ENCODE measurements around the gene DBNL.

Gene DBNL

DNA sequence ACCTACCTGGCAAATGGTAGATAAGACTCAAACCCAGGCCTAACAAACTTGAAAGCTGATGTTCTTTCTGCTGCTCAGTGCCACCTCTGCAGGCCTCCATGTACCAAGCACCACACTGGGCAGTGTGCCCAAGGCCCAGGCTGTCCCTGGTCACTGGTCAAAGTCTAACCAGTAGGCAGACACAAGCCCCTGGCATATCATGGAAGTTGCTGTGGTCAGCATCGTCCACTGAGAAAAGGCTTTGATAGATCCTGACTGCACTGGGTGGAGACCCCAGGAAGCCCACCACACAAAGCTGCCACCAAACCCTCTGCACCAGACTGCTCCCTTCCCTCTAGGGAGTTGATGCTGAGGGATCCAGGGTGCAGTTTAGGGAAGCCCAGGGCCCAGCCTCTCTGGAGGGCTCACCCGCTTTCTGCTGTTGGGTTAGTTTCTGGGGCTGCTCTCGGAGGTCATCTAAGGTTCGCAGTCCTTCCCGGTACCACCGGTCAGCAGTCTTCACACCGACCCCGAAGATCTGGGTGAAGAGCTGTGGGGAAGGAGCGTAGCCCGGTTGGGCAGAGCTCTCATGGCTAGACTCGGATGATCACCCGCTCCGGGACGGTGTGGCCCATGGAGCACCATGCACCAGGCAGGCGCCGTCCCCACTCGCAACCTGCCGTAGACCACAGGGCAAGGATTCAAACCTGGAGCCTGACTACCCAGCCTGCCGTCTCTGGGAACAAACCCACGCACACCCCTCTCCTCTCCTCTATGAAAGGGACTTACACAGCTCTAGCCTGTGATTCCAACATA, 31.8 kb downstream of the DBNL start:
- in situ Hi-C loops (cut with MboI; ENCODE audit: low sequenced_read_pairs) = no loop called here

DNA sequence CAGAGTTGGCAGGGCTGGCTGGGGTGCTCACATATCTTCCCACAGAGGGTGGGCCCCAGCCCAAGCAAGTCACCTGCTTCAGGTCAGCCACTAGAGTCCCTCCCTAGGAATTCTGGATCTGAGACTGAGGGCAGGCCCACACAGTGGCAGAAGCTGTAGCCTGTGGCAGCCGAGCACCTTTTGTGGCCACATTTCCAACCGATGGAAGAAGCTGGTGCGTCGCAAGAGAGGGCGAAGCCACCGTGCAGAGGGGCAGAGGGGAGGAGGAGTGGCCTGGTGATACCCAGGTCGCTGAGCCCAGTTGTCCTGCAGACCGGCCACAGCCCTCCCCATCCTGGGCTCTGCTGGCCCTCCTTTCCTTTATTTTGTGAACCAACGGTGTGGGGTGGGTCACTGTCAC, 32.6 kb downstream of the DBNL start:
- in situ Hi-C loops (cut with MboI; ENCODE audit: low sequenced_read_pairs) = no loop called here

DNA sequence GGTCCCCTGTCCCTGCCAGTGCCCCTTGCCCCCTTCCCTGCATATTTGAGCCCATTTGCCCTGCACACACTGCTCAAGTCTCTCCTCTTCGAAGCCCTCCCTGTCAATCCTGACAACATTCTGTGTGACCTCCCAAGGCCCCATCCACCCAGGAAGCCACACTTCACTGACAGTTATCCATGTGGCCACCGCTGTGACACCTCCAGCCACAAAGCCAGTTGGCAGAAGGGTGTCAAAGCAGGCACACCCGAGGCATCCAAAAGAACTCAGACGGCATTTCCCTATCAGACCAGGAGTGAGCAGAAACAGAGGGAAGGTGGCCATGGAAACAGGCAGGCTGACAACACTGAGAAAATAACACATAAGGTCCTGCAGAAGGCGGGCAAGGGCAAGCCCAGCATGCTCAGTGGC, 33.2 kb downstream of the DBNL start:
- in situ Hi-C loops (cut with MboI; ENCODE audit: low sequenced_read_pairs) = no loop called here

DNA sequence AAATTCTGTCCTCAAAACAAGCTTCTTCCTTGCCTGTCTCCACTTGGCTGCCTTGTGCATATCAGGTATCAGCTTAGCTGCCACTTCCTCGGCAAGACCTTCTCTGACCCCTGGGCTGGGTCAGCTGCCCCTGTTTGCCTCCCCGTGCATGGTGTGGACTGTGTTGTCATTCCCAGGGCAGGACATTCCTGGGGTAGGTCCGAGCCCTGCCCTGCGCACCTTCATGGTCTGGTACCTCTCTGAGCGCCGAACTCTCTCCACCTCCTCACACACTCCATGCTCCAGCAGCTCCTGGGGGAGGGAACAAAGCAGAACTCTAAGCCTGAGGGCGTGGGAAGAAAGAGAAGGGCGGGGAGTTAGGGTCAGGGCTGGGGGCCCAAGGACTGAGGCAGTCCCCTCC, 34.0 kb downstream of the DBNL start:
- in situ Hi-C loops (cut with MboI; ENCODE audit: low sequenced_read_pairs) = no loop called here

DNA sequence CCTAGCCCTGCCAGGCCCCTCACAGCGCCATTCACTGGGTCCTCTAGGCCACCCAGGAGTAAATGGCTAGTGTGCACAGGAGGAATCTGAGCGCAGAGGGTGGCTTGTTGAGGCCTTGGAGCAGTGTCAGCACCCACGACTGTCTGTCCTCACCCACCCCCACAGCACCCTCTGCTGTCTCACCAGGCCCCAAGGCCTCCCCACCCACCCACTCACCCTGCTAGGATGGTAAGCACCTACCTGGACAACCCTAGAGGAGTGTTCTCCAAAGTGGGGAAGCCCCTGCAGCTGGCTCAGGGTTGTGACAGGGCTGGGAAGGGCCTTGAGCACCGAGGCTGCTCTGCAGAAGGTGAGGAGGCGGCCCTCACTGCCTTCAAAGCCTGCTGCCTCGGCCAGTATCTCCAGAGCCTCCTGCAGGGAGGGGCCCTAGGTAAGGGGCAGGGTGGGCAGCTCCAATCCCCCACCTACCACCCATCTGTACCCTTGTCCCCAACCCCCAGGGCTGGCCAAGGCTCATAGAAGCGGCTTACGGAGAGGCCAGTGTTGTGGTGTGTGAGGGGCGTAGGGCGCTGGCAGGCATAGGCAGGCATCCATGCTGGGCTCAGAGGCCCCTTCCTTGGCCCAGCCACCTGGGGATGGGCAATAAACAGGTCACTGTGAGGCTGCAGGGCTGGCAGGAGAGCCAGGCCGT, 35.0 kb downstream of the DBNL start:
- in situ Hi-C loops (cut with MboI; ENCODE audit: low sequenced_read_pairs) = no loop called here

DNA sequence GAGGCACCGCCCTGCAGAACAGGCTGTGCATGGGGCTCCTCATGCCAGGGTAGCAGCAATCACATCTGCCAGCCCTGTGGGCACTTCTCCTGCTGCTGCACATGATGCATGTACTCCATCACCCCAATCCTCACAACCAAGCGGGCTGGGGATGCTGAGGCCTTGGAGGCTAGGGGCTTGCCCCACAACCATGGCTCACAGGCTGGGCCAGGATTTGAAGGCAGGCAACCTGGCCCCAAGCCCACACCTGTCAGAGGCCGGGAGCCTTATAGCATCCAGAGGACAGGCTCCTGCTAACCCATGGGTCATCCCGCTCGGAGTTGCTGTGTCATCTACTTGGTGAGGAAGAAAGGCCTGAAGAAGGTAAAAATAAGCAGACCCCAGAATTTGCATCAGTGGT, 35.6 kb downstream of the DBNL start:
- in situ Hi-C loops (cut with MboI; ENCODE audit: low sequenced_read_pairs) = no loop called here

DNA sequence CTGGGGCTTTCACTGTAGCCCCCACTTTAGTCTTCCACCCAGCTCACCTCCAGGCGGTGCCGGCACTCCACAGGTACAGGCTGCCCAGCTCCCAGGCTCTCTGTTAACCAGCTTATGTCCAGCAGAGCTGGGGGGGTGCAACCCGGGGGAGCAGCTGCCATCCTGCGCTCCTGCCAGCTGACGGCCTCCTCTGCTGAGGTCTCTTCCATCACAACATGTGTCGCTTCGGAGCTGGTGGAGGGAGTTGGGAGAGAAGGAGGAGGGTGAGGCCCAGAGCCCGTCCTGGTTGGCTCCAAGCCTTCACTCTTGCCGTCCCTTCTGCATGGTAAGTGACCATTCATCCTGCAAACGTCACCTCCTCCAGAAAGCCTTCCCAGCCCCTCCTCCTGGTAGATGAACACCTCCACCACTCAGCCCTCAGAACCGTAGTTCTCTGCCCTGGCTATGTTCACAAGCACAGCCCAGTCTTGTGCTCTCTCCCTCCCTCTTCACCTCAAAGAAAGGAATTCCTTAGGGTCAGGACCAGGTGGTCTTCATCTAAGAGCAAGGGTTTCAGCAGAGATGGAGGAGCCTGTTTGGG, 36.3 kb downstream of the DBNL start:
- in situ Hi-C loops (cut with MboI; ENCODE audit: low sequenced_read_pairs) = no loop called here

DNA sequence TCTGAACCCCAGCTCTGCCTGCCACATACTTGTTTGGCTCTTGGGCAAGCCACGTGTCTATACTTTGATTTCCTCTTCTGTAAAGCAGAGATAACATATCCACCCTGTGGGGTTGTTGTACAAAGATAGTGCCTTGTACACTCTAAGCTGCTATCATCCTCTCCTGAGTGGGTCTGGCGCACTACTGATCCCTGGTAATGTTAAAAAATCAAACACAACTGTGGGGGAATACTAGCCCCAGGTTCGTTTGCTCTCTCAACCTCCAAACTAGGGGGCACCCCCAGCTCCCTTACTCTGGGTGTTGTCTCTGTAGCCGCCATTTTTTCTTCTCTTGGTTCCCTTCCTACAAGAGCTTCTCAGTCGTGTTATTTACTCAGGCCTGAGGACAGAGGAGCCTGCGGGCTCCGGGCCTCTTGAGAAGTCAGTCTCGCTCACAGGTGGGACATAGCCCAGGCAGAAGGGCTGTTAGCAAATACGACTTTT, 36.8 kb downstream of the DBNL start:
- in situ Hi-C loops (cut with MboI; ENCODE audit: low sequenced_read_pairs) = no loop called here

DNA sequence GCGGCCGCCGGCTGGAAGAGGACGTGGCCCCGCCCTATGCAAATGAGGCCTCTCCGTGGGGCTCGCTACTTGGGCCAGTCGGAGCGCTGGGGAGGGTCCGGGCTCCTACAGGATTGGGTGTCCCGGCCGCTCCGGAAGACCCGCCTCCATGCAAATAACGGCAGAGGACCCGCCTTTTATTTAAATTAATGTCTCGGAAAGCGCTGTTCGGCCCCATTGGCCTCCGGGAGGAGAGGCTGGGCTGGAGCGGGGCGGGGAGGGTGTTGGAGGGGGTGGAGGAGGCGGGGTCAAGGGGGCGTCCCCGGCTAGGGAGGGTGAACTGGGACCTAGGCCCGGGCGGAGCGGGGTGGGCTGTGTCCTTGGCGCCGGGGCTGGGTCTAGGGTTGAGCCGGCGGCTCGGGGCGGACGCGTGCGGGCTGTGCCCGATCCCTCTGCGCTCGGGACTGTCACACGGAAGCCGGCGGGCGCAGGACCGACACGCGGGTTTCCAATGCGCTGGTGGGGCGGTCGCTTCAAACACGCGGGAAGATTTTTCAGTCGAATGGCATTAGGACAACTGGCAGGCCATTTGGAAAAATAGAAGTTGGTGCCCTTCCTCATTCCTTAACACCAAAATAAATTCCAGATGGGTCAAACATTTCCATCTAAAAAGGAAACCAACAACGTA, 38.2 kb downstream of the DBNL start:
- in situ Hi-C loops (cut with MboI; ENCODE audit: low sequenced_read_pairs) = no loop called here

DNA sequence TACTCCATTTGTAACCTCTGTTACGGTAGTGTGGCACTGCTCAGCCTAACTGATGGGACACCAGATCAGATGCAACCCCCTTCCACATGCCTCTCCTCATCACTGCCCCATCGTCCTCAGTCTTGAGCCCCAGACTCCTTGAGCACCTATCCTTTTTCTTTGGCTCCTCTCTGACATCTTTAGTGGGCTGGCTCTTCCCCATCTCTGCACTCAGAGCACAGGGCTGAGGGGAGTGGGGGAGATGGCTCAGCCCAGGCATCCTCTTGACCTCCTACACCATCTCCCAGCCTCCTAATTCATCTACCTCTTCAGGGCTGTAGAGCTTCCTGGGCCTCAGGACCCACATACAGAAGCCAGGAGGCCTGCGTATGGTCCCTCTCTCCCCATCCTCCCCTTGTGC, 39.3 kb downstream of the DBNL start:
- in situ Hi-C loops (cut with MboI; ENCODE audit: low sequenced_read_pairs) = no loop called here

DNA sequence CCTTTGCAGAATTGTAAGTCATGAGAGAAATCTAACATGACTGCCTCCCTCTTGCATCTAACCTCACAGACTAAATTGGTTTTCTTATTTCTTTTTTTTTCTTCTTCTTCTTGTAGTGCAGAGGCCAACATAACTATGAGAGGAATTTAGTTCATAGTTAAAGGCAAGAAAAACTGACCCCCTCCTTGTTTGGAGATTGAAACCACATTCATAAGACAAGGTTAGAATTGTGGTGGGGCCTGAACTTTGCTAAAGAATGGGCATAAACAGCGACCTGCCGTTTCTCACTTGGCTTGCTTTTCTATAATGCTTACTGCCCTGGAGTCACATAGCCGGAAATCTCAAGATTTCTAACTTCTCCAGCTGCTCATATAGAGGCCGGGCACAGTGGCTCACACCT, 40.2 kb downstream of the DBNL start:
- in situ Hi-C loops (cut with MboI; ENCODE audit: low sequenced_read_pairs) = no loop called here

DNA sequence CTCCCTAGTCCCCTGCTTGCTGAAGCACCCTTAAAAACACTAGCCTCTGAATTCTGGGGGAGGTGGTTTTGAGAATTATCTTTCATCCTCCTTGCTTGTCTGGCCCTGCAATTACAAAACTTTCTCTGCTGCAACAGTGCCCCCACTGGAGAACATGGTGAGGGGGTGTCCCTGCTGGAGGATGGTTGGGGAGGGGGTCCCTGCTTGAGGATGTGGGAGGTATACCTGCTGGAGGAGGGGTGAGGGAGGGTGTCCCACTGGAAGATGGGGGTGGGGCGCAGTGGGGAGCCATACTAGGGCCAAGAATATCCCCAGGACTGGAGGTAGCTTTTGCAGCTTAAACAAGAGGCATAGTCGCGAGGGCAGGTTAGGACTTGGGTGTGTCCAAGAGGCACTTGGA, 41.0 kb downstream of the DBNL start:
- in situ Hi-C loops (cut with MboI; ENCODE audit: low sequenced_read_pairs) = no loop called here

DNA sequence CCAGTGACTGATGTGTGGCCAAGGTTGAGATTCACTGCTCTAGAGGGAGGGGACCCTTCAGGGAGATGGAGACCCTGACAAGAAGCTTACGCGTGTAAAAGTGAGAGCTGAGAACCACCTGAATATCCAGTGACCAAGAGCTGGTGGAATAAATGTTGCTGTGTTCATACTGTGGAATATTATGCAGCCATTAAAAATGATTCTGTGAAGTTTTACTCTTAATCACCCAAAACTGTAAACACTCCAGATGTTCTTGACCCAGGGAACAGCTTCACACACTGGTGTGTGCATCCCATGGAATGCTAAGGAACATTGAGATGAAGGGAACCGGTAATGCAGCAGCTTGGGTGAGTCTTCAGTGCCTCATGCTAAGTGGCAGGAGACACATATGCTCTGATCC, 42.1 kb downstream of the DBNL start:
- in situ Hi-C loops (cut with MboI; ENCODE audit: low sequenced_read_pairs) = no loop called here

DNA sequence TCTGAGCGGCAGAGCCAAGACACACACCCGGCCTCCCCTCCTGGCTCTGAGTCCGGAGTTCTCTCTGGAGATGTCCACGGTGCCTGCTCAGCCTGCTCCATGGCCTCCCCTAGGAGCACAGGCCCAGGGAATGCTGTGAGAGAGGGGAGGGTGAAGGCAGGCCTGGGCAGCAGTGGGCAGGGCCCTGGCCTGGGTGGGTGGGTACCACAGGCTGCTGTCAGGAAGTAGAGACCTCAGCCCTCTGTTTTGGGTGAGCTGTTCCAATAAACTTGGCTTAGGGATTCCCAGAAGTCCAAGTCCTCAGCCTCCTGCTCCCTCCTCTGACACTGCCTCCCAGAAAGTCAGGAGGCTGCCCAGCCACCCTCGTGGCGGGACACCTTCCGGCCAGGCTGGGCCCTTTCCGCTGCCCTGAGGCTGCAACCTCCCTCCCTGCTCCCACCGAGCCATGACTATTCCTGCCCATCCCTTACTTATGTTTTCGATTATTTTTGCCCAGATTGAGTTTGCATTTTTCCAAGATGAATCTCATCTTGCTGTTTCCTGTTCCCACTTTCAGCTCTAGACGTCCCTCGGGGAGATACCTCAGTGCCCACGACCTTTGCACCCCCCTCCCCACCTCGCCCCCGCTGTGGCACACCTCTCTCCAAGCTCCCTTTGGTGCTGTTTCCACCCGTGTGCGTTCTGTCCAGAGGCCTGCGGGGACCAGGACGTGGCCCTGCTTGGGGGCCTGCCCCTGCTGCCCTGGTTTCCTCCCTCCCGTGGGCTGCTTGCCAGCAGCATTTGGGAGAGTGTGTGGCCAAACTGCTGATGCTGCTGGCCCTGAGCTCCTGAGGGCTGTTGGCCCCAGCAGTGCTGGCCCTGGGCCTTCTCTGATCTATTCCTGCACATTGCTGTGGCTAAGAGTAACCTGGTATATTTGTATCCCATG, 43.7 kb downstream of the DBNL start:
- in situ Hi-C loops (cut with MboI; ENCODE audit: low sequenced_read_pairs) = no loop called here

DNA sequence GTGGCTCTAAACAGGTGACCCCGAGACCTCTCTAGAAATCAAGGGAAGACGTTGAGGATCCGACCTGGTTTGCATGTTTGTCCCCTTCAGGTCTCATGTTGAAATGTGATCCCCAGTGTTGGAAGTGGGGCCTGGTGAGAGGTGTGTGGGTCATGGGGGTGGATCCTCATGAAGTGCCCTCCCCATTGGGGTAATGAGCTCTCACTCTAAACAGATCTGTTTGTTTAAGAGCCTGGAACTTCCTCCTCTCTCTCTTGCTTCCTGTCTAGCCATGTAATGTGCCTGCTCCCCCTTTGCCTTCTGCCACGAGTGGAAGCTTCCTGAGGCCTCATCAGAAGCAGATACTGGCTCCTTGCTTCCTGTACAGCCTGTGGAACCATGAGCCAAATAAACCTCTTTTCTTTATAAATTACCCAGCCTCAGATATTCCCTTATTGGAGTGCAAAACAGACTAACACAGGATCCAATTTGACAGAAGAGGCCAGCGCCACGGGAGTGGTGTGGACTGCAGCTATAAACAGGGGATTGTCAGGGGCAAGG, 48.7 kb downstream of the DBNL start:
- in situ Hi-C loops (cut with MboI; ENCODE audit: low sequenced_read_pairs) = no loop called here

DNA sequence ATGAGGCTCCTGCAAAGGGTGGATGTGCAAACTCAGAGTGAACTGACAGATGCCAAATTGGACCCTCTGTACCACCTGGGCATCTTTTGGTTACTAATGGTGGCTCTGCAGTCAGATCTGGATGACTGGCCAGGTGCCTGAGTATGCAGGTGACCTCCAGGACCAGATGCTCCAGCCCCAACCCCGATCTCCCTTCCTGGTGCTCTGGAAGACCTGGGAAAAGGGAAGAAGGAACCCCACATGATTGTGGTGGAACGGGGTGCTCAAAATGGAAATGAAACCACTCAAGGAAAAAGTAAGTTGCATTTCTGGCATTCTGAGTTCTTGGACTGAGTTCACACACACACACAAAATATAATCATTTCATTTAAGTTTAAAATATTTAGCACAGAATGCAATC, 49.9 kb downstream of the DBNL start:
- in situ Hi-C loops (cut with MboI; ENCODE audit: low sequenced_read_pairs) = no loop called here

DNA sequence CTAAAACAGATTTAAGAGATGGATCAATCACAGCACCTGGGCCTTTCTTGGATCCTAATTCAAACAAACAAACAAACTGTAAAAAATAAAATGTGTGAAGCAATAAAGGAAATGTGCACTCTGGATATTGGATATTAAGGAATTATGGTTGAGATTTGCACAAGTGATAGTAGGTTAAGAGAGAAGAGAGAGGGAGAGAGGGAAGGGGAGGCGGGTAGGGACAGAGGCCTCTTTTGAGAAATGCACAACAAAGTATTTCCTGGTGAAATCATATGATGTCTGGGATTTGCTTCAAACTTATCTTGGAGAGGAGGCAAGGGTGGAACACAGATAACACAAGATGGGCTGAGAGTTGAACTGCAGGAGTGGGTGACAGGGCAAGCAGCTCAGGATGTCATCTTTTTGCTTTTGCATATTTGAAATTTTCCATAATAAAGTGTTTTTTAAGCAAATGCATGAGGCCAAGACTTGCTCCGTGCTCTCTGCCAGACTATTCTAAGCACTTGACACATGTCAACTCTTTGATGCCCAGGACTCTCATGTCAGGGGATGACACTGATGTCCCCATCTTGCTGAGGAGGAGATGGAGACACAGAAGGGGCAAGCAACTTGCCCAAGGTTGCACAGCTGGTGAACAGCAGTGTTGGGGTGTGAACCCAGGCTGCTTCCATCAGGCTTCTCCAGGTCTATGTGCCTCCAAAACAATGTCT, 50.5 kb downstream of the DBNL start:
- in situ Hi-C loops (cut with MboI; ENCODE audit: low sequenced_read_pairs) = no loop called here

DNA sequence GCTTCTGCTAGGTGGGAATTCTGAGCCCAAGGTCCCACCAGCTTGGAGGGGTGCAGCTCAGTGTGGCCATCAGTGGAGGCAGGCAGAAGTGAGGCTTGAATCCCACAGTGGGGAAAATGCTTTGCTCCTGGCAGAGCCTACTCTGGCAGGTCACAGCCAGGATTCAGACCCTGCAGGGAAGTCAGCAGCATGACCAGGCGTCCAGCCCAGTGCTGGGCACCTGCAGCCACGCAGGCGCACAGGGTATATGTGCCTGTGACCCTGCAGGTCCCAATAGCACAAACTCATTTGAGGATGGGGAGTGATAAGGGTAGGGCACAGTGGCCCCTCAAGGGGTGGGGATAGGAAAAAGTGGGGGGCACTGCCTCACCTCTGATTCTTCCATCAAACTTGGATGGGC, 51.3 kb downstream of the DBNL start:
- in situ Hi-C loops (cut with MboI; ENCODE audit: low sequenced_read_pairs) = no loop called here

DNA sequence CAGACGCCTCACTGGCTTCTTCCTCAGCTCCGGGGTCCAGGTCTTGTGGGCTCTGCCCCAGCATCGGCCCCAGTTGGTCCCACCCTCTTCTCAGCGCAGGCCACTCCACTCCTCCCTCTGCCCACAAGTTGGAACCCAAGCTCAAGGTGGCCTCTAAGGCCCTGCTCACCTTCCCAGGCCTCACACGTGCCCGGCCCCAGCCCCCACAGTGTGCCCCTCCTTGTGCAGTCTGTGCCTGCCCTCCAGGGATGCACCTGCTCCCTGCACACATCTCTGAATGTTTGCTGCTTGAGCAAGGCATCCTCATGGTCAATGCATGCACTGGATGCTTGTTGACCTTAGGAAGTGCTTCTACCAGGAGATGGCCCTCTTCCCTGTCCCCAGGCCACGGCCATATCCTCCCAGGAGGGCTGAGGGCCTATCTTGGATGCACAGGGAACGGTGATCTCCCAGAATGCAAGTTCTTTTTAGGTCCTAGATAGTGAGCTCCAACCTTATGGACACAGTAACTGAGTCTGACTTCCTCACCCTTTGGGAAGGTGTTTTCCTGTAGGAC, 51.9 kb downstream of the DBNL start:
- in situ Hi-C loops (cut with MboI; ENCODE audit: low sequenced_read_pairs) = no loop called here
